Measurements from ENCODE around the gene SLC16A2. TPM values are rescaled to one million over a fixed set of nuclear protein-coding genes. Genes with fewer than 3 reads are reported as not detected.

The SLC16A2 gene
- total RNA-seq, 1 donor from 2014 or later = 21.3 TPM

DNA sequence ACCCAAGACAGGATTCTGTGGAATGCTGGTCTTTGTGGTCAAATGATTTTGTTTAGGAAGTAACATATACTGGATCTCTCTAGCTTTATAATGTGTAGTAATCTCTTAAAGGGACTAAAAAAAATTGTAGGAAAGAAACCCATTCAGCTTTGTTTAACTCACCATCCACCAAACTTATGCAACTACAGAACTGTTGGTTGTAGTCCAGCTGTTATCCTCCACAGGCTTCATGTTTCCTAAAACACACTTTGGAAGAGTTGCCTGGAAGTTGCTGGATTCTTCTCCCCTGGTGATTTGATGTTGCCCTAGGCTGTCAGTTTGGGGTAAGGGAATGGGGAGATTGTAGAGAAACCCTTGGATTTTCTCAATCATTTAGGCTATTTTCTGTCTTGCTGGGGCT is 103.8 kb downstream of the SLC16A2 start:
- no peak overlapping the region for H3K4me3 Mint-ChIP-seq (ENCODE audit: unreplicated experiment)
- H3K4me1 Mint-ChIP-seq (ENCODE audit: unreplicated experiment) = no peaks in the 10 kb centered on the region
- H3K27me3 Mint-ChIP-seq (ENCODE audit: unreplicated experiment) = no peaks in the 10 kb centered on the region
- no peaks in the 10 kb centered on the region for H3K36me3 Mint-ChIP-seq (ENCODE audit: unreplicated experiment)
- no peak overlapping the region for H3K27ac Mint-ChIP-seq (ENCODE audit: unreplicated experiment)
- DNase-seq (ENCODE audit: extremely low spot score, unreplicated experiment) = no peak
- peaks cover 7% of the 10 kb centered on the region for H3K9me3 Mint-ChIP-seq (ENCODE audit: unreplicated experiment)
- TF ChIP-seq, protein P1, sequence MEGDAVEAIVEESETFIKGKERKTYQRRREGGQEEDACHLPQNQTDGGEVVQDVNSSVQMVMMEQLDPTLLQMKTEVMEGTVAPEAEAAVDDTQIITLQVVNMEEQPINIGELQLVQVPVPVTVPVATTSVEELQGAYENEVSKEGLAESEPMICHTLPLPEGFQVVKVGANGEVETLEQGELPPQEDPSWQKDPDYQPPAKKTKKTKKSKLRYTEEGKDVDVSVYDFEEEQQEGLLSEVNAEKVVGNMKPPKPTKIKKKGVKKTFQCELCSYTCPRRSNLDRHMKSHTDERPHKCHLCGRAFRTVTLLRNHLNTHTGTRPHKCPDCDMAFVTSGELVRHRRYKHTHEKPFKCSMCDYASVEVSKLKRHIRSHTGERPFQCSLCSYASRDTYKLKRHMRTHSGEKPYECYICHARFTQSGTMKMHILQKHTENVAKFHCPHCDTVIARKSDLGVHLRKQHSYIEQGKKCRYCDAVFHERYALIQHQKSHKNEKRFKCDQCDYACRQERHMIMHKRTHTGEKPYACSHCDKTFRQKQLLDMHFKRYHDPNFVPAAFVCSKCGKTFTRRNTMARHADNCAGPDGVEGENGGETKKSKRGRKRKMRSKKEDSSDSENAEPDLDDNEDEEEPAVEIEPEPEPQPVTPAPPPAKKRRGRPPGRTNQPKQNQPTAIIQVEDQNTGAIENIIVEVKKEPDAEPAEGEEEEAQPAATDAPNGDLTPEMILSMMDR (IDR thresholded peaks at IDR 0.05) = no peak

DNA sequence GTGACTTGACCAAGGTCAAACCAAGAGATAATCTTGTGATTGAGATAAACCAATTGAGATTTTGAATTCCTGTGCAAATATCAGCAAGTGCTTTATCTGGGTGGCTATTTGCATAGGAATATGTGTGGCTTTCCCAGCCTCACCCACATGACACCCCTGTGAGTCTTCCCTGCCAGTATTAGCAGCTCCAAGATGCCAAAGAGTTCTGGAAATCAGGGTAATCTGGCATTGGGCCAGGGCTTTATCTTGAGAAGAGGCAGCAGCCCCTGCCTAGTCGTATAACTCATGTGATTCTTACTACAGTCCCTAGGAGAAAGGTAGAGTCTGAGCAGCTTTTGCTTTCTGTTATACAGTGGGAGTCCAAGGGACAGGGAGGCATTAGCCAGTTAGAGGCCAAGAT is 105.5 kb downstream of the SLC16A2 start:
- Mint-ChIP-seq H3K4me1 (ENCODE audit: unreplicated experiment) (no peaks in the 10 kb centered on the region), H3K9me3 (ENCODE audit: unreplicated experiment) (peaks cover 7% of the 10 kb centered on the region), H3K27me3 (ENCODE audit: unreplicated experiment) (no peaks in the 10 kb centered on the region), H3K36me3 (ENCODE audit: unreplicated experiment) (peaks cover 4% of the 10 kb centered on the region), H3K4me3 (ENCODE audit: unreplicated experiment) (no peak overlapping the region), H3K27ac (ENCODE audit: unreplicated experiment) (no peak overlapping the region)
- DNase-seq (ENCODE audit: extremely low spot score, unreplicated experiment) = peak; percentile 25
- TF ChIP-seq, protein P1 (IDR thresholded peaks at IDR 0.05) = no peak

DNA sequence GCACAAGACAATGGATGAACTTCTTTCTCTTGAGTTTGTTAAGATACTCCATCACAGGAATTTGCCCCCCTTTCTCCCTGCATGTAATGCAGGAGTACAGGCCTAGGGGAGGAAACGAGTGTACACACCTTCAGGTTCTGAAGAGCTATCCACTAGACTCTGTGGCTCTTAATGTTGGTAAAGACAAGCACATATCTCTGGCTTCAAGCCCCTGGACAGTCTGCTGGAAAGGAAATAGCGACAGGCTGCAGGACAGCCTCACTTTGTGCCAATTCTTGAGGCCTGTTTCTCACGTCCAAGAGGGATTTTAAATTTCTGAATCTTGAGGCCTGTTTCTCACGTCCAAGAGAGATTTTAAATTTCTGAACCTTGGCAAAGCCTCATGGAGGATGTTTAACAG is 106.1 kb downstream of the SLC16A2 start:
- H3K36me3 Mint-ChIP-seq (ENCODE audit: unreplicated experiment) = peaks cover 4% of the 10 kb centered on the region
- peak; percentile 3 for DNase-seq (ENCODE audit: extremely low spot score, unreplicated experiment)
- H3K27ac Mint-ChIP-seq (ENCODE audit: unreplicated experiment) = no peak overlapping the region
- peaks cover 7% of the 10 kb centered on the region for H3K9me3 Mint-ChIP-seq (ENCODE audit: unreplicated experiment)
- no peaks in the 10 kb centered on the region for H3K27me3 Mint-ChIP-seq (ENCODE audit: unreplicated experiment)
- H3K4me1 Mint-ChIP-seq (ENCODE audit: unreplicated experiment) = no peaks in the 10 kb centered on the region
- no peak overlapping the region for H3K4me3 Mint-ChIP-seq (ENCODE audit: unreplicated experiment)
- TF ChIP-seq, protein P1 (IDR thresholded peaks at IDR 0.05) = no peak

DNA sequence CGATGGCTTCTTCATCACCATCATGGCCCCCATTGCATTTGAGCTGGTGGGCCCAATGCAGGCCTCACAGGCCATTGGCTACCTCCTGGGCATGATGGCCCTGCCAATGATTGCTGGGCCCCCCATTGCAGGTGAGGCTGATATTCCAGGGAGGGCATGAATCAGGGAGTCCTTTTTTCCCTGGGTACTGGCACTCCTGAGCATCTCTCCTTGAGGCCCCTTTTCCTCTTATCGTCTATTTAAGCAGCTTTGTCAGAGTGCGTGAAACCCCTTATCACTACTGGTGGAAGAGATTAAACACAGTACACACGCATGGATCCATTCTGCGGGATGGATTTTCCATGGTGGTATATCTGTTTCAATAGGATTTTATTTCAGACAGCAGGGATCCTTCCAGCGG is 108.0 kb downstream of the SLC16A2 start:
- Mint-ChIP-seq H3K36me3 (ENCODE audit: unreplicated experiment) (peaks cover 4% of the 10 kb centered on the region), H3K4me1 (ENCODE audit: unreplicated experiment) (peaks cover 2% of the 10 kb centered on the region), H3K9me3 (ENCODE audit: unreplicated experiment) (peaks cover 7% of the 10 kb centered on the region), H3K27ac (ENCODE audit: unreplicated experiment) (no peak overlapping the region), H3K27me3 (ENCODE audit: unreplicated experiment) (no peaks in the 10 kb centered on the region), H3K4me3 (ENCODE audit: unreplicated experiment) (no peak overlapping the region)
- TF ChIP-seq, protein P1 (IDR thresholded peaks at IDR 0.05) = no peak
- DNase-seq (ENCODE audit: extremely low spot score, unreplicated experiment) = peak; percentile 62

DNA sequence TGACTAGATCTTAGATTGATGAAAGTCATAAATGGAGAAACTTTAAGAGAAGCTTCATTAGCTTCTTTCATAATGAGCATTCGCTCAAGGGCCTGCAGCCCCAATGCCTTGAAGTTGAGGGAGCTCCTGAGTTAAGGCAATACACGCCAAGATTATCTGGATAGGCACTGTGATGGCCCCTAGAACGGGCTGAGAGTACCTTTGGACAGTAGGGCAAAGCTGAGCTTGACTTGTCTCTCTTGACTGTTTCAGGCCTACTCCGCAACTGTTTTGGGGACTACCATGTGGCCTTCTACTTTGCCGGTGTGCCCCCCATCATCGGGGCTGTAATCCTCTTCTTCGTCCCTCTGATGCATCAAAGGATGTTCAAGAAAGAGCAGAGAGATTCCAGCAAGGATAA is 109.8 kb downstream of the SLC16A2 start:
- H3K9me3 Mint-ChIP-seq (ENCODE audit: unreplicated experiment) = no peaks in the 10 kb centered on the region
- no peaks in the 10 kb centered on the region for H3K27me3 Mint-ChIP-seq (ENCODE audit: unreplicated experiment)
- peaks cover 4% of the 10 kb centered on the region for H3K36me3 Mint-ChIP-seq (ENCODE audit: unreplicated experiment)
- peak; percentile 71 for DNase-seq (ENCODE audit: extremely low spot score, unreplicated experiment)
- peaks cover 10% of the 10 kb centered on the region for H3K4me1 Mint-ChIP-seq (ENCODE audit: unreplicated experiment)
- TF ChIP-seq, protein P1 (IDR thresholded peaks at IDR 0.05) = no peak
- H3K4me3 Mint-ChIP-seq (ENCODE audit: unreplicated experiment) = no peak overlapping the region
- H3K27ac Mint-ChIP-seq (ENCODE audit: unreplicated experiment) = no peak overlapping the region
